CD4-positive, alpha-beta T cell treated with Interferon gamma for 1 hour (primary cell): Measurements from ENCODE around the gene DGKB.

Experiments
- DNase-seq: peaks from one replicate; pipeline ENCODE4 v3.0.0-alpha.2; 2020

DGKB gene

GRCh38 chr7:14676896-14677295, 225.7 kb downstream of the DGKB start:
- DNase-seq = no peak

GRCh38 chr7:14673202-14673601, 229.3 kb downstream of the DGKB start:
- DNase-seq = no peak

GRCh38 chr7:14666913-14667312, 235.6 kb downstream of the DGKB start:
- DNase-seq = no peak

DNA sequence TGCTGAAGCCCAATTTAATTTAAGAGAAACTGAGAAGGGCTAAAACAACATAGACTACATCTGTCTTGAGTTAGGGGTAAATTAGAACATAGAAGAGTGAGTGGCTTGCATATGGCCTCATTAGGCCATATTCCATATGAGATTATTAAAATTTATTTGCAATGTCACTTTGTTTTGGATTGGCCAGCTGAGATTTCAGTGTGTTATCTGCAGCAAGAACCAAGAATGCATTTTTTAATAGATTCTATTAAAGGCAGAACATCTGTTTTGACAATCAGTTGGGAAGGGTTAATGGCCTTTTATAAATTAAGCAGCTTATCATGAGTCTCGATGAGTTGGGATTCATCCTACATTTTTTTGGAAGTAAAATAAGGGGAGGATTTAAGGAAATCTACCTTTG, 236.2 kb downstream of the DGKB start:
- no peak for DNase-seq

- no peak for DNase-seq
These were observed 262.8 kb downstream of the DGKB start for GRCh38 chr7:14639801-14640200.

- DNase-seq = no peak
These were observed 263.2 kb downstream of the DGKB start for GRCh38 chr7:14639329-14639728.

DNA sequence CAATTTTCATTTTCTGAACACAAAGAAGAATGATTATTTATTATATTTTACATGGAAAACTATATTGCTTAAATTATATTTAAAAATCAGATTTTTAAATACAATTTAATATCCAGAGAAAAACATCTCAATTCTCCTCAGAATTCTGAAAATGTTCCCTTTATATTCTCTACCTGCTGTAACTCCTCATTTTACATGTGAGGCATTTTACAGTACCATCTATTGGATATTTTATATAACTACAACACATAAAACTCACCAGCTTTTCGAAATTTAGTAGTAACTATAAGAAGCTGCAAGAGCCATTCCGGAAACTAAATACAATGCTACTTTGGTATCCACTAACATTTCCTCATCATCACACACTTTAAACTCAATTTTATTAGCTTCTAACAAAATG, 264.6 kb downstream of the DGKB start:
- no peak for DNase-seq

DNA sequence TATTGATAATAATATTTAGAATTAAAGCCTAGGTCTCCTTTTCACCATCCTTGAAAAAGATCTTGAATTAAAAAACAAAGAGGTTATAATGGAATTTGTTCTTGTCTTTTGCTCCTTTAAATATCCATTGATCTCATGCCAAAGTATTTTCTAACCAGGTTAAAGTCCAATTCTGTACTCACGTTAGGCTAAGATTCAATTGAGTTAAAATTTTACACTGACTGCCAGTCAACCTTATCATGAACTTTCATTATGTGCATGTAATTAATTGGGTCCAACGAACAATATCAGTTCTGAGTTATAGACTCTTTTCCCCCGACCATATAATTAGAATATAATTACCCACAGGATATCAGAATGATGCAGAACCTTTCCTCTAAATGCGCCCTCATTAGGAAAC, 266.6 kb downstream of the DGKB start:
- no peak for DNase-seq

- no peak for DNase-seq
These were observed 272.5 kb downstream of the DGKB start for GRCh38 chr7:14630048-14630447.

GRCh38 chr7:14628516-14628915, 274.0 kb downstream of the DGKB start:
- no peak for DNase-seq

- DNase-seq = no peak
These were observed 276.5 kb downstream of the DGKB start for GRCh38 chr7:14626076-14626475.

DNA sequence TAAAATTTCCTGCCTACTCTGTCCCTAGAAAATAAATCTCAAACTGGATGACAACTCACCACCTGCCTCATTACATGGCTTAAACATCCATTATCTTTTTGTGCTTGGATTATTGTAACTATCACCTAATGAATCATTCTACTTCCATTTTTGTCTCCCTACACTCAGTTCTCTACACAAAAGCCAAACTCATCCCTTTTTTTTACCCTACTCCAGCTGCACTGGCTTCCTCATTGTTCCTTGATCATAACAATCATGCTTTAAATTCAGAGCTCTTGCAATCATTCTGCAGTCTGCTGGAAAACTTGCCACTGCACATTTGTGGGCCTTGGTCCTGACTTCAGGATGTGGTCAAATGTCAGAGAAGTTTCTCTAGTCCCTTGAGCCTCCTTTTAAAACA, 280.0 kb downstream of the DGKB start:
- DNase-seq = no peak

DNA sequence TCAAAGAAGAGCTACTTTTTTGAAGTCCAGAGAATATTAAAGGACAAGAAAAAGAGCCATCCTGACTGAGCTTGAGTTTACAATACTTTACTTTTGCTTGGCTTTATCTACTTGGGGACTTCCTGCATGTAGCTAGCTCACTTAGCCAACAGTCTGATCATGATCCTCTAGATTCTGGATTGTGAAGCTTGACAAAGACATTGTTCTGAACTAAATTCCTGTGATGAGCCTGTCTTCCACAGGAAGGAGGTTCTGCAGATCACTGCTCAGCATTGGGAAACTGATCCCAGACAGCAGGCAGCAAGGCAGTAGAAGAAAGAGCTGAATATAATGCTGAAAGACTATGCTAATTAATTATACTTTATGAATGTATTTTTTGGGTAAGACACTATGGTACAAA, 296.4 kb downstream of the DGKB start:
- no peak for DNase-seq

GRCh38 chr7:14604606-14605005, 297.9 kb downstream of the DGKB start:
- DNase-seq = no peak

DNA sequence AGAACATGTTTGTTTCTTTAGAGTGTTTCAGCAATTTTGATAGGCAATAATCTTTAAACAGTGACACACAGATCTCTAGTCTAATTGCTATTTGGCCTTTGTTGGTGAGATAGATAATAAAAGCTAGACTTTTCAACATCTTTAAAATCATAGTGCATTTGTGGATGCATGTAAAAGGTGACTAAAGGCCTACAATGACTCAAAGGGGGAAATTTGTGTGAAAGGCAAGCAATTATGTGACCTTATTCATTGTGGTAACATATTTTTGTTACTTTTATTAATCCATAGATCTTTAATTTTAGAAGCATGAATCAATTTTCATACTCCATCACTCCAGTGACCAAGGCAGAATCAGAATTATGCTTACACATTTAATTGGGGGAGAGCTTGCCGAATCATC, 299.7 kb downstream of the DGKB start:
- DNase-seq = no peak

DNA sequence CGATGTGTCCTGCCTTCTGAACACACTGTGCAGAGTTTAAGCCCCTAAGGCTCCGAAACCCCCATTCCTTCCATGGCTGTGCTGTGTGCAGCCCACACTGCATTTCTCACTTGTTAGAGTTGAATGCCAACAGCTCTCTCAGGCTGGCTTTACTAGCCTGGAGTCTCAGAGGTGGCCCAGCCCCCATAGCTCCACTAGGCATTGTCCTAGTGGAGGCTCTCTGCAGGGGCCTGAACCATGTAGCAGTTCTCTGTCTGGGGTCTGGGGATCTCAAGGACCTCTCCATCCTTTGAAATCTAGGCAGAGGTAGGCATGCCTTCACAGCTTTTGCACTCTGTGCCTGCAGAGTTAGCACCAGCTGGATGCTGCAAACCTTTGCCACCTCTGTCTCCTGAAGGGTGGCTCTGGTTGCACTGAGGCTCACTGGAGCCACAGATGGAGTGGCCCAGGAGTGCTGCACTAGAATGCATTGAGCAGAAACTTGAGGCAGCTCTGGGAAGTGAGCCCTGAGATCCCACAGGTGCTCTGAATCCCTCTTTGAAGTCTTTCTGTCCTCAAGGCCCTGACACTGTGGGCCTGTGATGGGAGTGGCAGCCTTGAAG, 301.7 kb downstream of the DGKB start:
- DNase-seq = no peak

GRCh38 chr7:14598978-14599377, 303.6 kb downstream of the DGKB start:
- no peak for DNase-seq

DNA sequence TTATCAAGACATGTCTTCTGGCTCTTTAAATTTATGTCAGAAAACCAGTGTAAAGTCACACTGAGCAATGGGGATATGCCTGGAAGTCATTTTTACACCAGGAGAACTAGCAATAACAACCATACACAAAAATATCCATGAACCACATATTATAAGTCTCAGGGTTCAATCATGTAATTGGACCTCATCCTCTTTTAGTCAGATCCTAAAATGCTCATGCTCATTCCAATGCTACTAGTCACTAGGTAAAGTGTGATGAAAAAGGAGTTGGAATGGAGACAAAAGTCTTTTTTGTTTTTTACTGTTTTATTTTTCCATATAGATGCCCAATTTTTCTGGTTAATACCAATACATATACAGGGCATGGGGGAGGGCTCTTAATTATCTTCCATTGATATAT, 306.1 kb downstream of the DGKB start:
- no peak for DNase-seq

DNA sequence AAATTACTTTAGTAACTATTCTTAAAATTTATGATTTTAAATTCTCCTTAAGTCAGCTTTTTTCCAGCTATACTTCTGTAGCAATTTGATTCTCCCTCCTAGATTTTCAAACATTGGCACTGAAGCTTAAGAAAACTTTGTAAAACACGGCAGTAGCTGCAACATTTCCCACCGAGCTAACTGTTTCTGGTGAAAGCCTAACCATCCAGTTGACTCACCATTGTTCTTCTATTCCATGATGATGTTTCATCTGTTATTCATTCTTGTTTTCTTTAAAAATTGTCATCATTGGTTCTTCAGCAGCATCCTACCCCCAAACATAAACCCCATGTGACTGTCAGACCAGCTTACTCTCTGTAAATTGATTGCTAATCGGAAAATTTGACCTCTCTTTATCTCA, 312.3 kb downstream of the DGKB start:
- no peak for DNase-seq

DNA sequence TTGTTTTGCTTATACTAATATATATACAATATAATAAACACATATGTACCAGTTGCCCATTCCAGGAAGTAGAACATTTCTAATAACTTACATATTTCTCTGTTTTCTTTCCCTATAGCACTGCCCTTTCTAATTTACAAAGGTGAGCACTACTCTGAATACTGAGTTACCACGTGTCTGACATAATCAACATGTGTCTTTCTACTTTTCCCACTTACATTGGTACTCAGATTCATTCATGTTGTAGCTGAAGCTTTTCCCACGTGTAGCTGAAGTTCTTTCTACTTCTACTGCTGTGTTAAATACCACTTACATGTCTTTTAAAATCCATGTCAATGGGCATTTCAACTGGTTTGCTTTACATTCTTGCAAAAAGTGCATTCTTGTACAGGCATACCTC, 317.3 kb downstream of the DGKB start:
- DNase-seq = no peak

DNA sequence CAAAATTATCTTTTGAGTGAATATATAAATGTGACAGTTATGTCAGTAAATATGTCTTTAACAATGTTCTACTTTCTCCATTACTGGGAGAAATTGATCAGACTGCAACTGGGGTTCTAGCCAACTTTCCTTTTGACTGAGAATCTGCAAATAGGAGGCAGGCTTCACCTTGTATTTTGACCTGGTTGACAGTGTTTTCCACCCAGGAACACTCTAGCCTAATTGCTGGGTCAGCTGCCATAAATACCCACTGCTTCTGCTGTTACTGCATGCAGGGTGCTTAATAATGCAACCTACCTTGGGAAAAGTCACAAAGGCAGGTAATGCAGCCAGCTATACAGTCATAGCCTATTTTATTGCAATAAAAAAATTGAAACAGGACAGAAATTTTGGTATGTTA, 319.0 kb downstream of the DGKB start:
- no peak for DNase-seq

GRCh38 chr7:14582010-14582409, 320.5 kb downstream of the DGKB start:
- DNase-seq = no peak

DNA sequence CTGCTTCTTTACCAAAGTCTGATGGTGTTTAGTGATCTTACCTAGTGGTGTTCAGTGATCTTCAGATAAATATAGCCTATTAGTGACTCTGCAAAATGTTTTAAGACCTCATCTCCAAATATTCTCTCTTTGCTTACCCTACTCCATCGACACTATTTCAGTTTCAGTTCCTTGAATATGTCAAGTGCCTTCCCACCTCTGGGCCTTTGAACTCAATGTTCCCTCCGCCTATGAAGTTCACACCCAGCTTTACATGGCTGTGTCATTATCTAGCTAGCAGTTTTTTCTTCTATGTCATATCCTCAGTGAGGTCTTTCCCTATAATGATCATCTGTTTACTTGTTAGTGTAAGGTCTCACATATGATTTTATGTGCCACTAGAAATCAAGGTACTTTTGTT, 322.6 kb downstream of the DGKB start:
- DNase-seq = no peak

- DNase-seq = no peak
These were observed 326.0 kb downstream of the DGKB start for GRCh38 chr7:14576578-14576977.

- no peak for DNase-seq
These were observed 331.6 kb downstream of the DGKB start for GRCh38 chr7:14570750-14571607.
